Cardiac fibroblast (primary cell): ENCODE data around the gene ATF6.

ENCODE experiments used
- DNase-seq, 2 donors: peaks; one replicate each; pipeline versions ENCODE4 v3.0.0 to v3.0.0-alpha.2; 2010; ENCODE audit warnings: low read depth in 2 of 2
- H3K4me3 ChIP-seq, 2 donors: replicated peaks in 1 of 2; 1 replicate in 1 of 2; 2 replicates in 1 of 2; pipeline ENCODE4 v1.5.1; 2011; ENCODE audit warnings: low read depth in 2 of 2, low read length in 2 of 2, mild to moderate bottlenecking in 2 of 2, moderate library complexity in 1 of 2
- CTCF ChIP-seq: IDR thresholded peaks from one replicate; pipeline ENCODE4 v1.5.1; 2011; ENCODE audit warnings: low read depth, mild to moderate bottlenecking, low read length, inconsistent platforms

ATF6 gene

GRCh38 chr1:161728376-161729226 is 37.5 kb upstream of the ATF6 start:
- TF ChIP-seq CTCF = no peak
- DNase-seq = no peak

GRCh38 chr1:161730050-161730564 is 36.0 kb upstream of the ATF6 start:
- no peak overlapping the region for H3K4me3 ChIP-seq
- DNase-seq = peak; percentile 40 to 82
- TF ChIP-seq CTCF = no peak

More at GRCh38 chr1:161728376-161729226, 37.5 kb upstream of the ATF6 start:
- H3K4me3 ChIP-seq = no peak overlapping the region

- no peak overlapping the region for H3K4me3 ChIP-seq
- DNase-seq = no peak
- no peak for TF ChIP-seq CTCF
Observed at GRCh38 chr1:161731241-161731640, 34.9 kb upstream of the ATF6 start.

- H3K4me3 ChIP-seq = no peak overlapping the region
- TF ChIP-seq CTCF = no peak
- no peak for DNase-seq
Observed at GRCh38 chr1:161731981-161732718, 34.0 kb upstream of the ATF6 start.

- DNase-seq = peak; percentile 88 to 93
Observed at GRCh38 chr1:161733526-161733925, 32.6 kb upstream of the ATF6 start.

GRCh38 chr1:161735837-161736236 is 30.3 kb upstream of the ATF6 start:
- DNase-seq = no peak
- no peak overlapping the region for H3K4me3 ChIP-seq
- no peak for TF ChIP-seq CTCF

More at GRCh38 chr1:161733526-161733925, 32.6 kb upstream of the ATF6 start:
- no peak for TF ChIP-seq CTCF
- no peak overlapping the region for H3K4me3 ChIP-seq
